C4-2B (cell line): ENCODE data around the gene NUB1.

Experiments used
- ZFX ChIP-seq: fragments of 450-650 bp; IDR thresholded peaks from 2 replicates; pipeline ENCODE4 v1.6.1; 2017
- TF ChIP-seq, protein P1 (sequence below): fragments of 450-650 bp; conservative IDR thresholded peaks from 2 replicates; pipeline ENCODE4 v1.5.1; 2017; ENCODE audit warnings: mild to moderate bottlenecking

DNA sequence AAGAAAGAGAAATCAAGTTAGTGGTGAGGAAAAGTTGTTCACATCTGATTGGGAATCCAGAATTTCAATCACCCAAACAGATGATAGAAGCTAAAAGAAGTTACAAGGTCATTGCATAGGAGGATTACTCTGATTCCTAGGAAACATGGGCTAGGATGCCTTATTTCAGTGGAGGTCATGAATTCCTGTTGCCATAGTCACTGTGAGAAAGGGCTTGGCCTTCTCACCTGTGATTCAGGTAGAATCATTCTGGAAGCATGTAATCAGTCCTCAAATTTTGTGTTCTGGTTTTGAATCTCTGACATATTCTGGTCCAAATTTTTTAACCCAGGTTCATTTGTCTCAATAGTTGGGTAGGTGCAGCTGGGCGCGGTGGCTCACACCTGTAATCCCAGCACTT is 4.3 kb upstream of the NUB1 start:
- TF ChIP-seq, protein P1, sequence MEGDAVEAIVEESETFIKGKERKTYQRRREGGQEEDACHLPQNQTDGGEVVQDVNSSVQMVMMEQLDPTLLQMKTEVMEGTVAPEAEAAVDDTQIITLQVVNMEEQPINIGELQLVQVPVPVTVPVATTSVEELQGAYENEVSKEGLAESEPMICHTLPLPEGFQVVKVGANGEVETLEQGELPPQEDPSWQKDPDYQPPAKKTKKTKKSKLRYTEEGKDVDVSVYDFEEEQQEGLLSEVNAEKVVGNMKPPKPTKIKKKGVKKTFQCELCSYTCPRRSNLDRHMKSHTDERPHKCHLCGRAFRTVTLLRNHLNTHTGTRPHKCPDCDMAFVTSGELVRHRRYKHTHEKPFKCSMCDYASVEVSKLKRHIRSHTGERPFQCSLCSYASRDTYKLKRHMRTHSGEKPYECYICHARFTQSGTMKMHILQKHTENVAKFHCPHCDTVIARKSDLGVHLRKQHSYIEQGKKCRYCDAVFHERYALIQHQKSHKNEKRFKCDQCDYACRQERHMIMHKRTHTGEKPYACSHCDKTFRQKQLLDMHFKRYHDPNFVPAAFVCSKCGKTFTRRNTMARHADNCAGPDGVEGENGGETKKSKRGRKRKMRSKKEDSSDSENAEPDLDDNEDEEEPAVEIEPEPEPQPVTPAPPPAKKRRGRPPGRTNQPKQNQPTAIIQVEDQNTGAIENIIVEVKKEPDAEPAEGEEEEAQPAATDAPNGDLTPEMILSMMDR = no peak
- TF ChIP-seq ZFX = no peak
